HG03095 (cell line): ENCODE data around the gene TTF2.
"Not testable (repeated sequence)": the region's sequence is repeated elsewhere in the genome, so short reads cannot be mapped to it uniquely, and the experiment has no call there.

ENCODE experiments used
- ATAC-seq: cut with Tn5 transposase; IDR thresholded peaks from one replicate; pipeline ENCODE4 v1.9.1; 2021; ENCODE audit warnings: moderate library complexity; ENCODE audit not compliant: unreplicated experiment

TTF2 gene

GRCh38 chr1:117147856-117148588 lies 87.9 kb downstream of the TTF2 start:
- ATAC-seq = no peak

GRCh38 chr1:117150316-117150715 lies 90.2 kb downstream of the TTF2 start:
- ATAC-seq = no peak

- not testable (repeated sequence) for ATAC-seq
Observed at GRCh38 chr1:117151305-117151704, 91.2 kb downstream of the TTF2 start.
